WTC11 (cell line): ENCODE data around the gene CRB2.

Experiments
- CTCF ChIP-seq: fragments of 200-600 bp; IDR thresholded peaks from 2 replicates; pipeline ENCODE4 v1.8.0; 2022; ENCODE audit warnings: antibody characterized with exemption
- JAZF1 ChIP-seq: fragments of 250-450 bp; sonication (Bioruptor Pico); IDR thresholded peaks from 2 replicates; pipeline ENCODE4 v1.9.0; 2021; ENCODE audit warnings: moderate library complexity, mild to moderate bottlenecking, inconsistent platforms

- TF ChIP-seq CTCF (no peak), JAZF1 (CRISPR knock-in tag) (no peak)
These were observed 45.0 kb downstream of the CRB2 start for GRCh38 chr9:123400926-123401503.
